ENCODE data around the gene IER5. TPM values are rescaled to one million over a fixed set of nuclear protein-coding genes. Genes with fewer than 3 reads are reported as not detected.

The IER5 gene
- total and polyA plus RNA-seq, 2 donors (not counting 1 experiment from before 2014, with no cell fraction given) = 98.1 to 166 TPM

GRCh38 chr1:181092056-181092455 lies 3.6 kb downstream of the IER5 start:
- H4K20me1 ChIP-seq (ENCODE audit: control insufficient read depth, insufficient read depth, low read length, poor library complexity, severe bottlenecking) = peaks cover 52% of the 10 kb centered on the region
- intact Hi-C loops (cut with micrococcal nuclease) = no loop called here
- H3K27ac Mint-ChIP-seq = peak overlapping the region; percentile 62

More at GRCh38 chr1:181092056-181092455, 3.6 kb downstream of the IER5 start:
- H3K27ac ChIP-seq (ENCODE audit: low read length in 2 of 2) = peak overlapping the region in 1 of 2 donors; percentile 99
- WGBS (ENCODE audit: insufficient coverage) = 79% methylated on average over 2 of the region's 2 CpGs
- peak overlapping the region; percentile 82 for H3K4me2 ChIP-seq (replicated peaks; ENCODE audit: low read depth, low read length, poor library complexity, severe bottlenecking)
- CTCF ChIA-PET = interaction anchor here (1.1 to 11.8 kb wide), 3 partner anchors 8 to 52 kb away, joined by 3 to 672 read pairs (median 141); no protein-coding TSS in a partner anchor
- POLR2A ChIA-PET = interaction anchor here (1.1 to 8.1 kb wide), 3 partner anchors 13 to 50 kb away, joined by 5 to 109 read pairs (median 48); no protein-coding TSS in a partner anchor
- Mint-ChIP-seq H3K27me3 (no peaks in the 10 kb centered on the region), H3K9me3 (ENCODE audit: insufficient read depth) (no peaks in the 10 kb centered on the region), H3K4me1 (peaks cover 53% of the 10 kb centered on the region), H3K4me3 (peak overlapping the region; percentile 100)
- TF ChIP-seq CTCF (IDR thresholded peaks at IDR 0.05) (no peak), EZH2 (IDR thresholded peaks at IDR 0.05; ENCODE audit: borderline replicate concordance, insufficient read depth, low read depth, low read length, poor library complexity, severe bottlenecking) (no peak)
- no peaks in the 10 kb centered on the region for H3K27me3 ChIP-seq (replicated peaks in 1 of 4; ENCODE audit: control extremely low read depth in 1 of 4, control insufficient read depth in 3 of 4, insufficient read depth in 4 of 4, low read length in 3 of 4)
- peak overlapping the region in 3 of 5 experiments; percentile 15 to 98 (median 94) for H3K4me3 ChIP-seq (ENCODE audit: control extremely low read depth in 1 of 5, extremely low read depth in 1 of 5, insufficient read depth in 1 of 5, low read depth in 2 of 5, low read length in 4 of 5)
- H3K9ac ChIP-seq (ENCODE audit: low read length) = peak overlapping the region; percentile 99
- H3K9me3 ChIP-seq (ENCODE audit: control extremely low read depth in 1 of 3, control insufficient read depth in 2 of 3, insufficient read depth in 1 of 3, low read length in 2 of 3) = no peaks in the 10 kb centered on the region
- no peak overlapping the region for H2AFZ ChIP-seq (ENCODE audit: insufficient read depth, low read depth, low read length, poor library complexity, severe bottlenecking)
- peaks cover 72% of the 10 kb centered on the region for H3K79me2 ChIP-seq (ENCODE audit: control insufficient read depth, insufficient read depth, low read length)
- DNase-seq (no peak), ATAC-seq (ENCODE audit: low read depth) (no peak)
- peaks cover 37 to 45% of the 10 kb centered on the region in 2 donors for H3K4me1 ChIP-seq (ENCODE audit: control insufficient read depth in 2 of 2, insufficient read depth in 2 of 2, low read length in 2 of 2)
- H3K36me3 ChIP-seq (replicated peaks in 1 of 2; ENCODE audit: control extremely low read depth in 1 of 2, control insufficient read depth in 1 of 2, extremely low read depth in 1 of 2, insufficient read depth in 2 of 2, low read length in 1 of 2) = peaks cover 5 to 39% of the 10 kb centered on the region in 2 experiments
